MM.1S (cell line): ENCODE measurements around the gene PTGDS.
A peak's percentile ranks its signal among the peaks of the same experiment; 100 is the strongest.

Source experiments
- DNase-seq: peaks from one replicate; pipeline ENCODE4 v3.0.0-alpha.2; 2015
- H2AFZ ChIP-seq: fragments of 300-600 bp; sonication (generic); 2 replicates; pipeline ENCODE4 v1.6.0; 2016; ENCODE audit warnings: antibody characterized with exemption, low read length
- H3F3A ChIP-seq: fragments of 300-600 bp; sonication (generic); 2 replicates; pipeline ENCODE4 v1.6.1; 2016; ENCODE audit warnings: mild to moderate bottlenecking, antibody characterized with exemption, low read length, moderate library complexity, mixed read lengths; ENCODE audit not compliant: insufficient read depth
- H3K27ac ChIP-seq: fragments of 300-600 bp; sonication (generic); 2 replicates; pipeline ENCODE4 v1.5.1; 2016; ENCODE audit warnings: mild to moderate bottlenecking, low read length
- H3K27me3 ChIP-seq: fragments of 300-600 bp; sonication (generic); replicated peaks from 2 replicates; pipeline ENCODE4 v1.6.0; 2016; ENCODE audit warnings: low read length; ENCODE audit not compliant: insufficient read depth
- H3K36me3 ChIP-seq: fragments of 300-600 bp; sonication (generic); replicated peaks from 2 replicates; pipeline ENCODE4 v1.6.1; 2016; ENCODE audit warnings: mild to moderate bottlenecking, low read length, mixed read lengths; ENCODE audit not compliant: insufficient read depth
- H3K4me1 ChIP-seq: fragments of 300-600 bp; sonication (generic); 2 replicates; pipeline ENCODE4 v1.6.1; 2016; ENCODE audit warnings: low read length, mixed read lengths
- H3K4me2 ChIP-seq: fragments of 300-600 bp; sonication (generic); 2 replicates; pipeline ENCODE4 v1.6.0; 2016; ENCODE audit warnings: low read depth, low read length
- H3K4me3 ChIP-seq: fragments of 300-600 bp; sonication (generic); 2 replicates; pipeline ENCODE4 v1.5.1; 2016; ENCODE audit warnings: low read length, mixed read lengths
- H3K79me2 ChIP-seq: fragments of 300-600 bp; sonication (generic); 2 replicates; pipeline ENCODE4 v1.6.1; 2016; ENCODE audit warnings: mixed run types, low read length, mixed read lengths
- H3K9ac ChIP-seq: fragments of 300-600 bp; sonication (generic); 2 replicates; pipeline ENCODE4 v1.6.1; 2016; ENCODE audit warnings: low read length, mixed read lengths
- H3K9me2 ChIP-seq: fragments of 300-600 bp; sonication (generic); replicated peaks from 2 replicates; pipeline ENCODE4 v1.6.1; 2016; ENCODE audit warnings: mild to moderate bottlenecking, low read length, mixed read lengths; ENCODE audit not compliant: insufficient read depth
- H3K9me3 ChIP-seq: fragments of 300-600 bp; sonication (generic); replicated peaks from 2 replicates; pipeline ENCODE4 v1.6.1; 2016; ENCODE audit warnings: mild to moderate bottlenecking, low read length, mixed read lengths; ENCODE audit not compliant: insufficient read depth
- H4K20me1 ChIP-seq: fragments of 300-600 bp; sonication (generic); 2 replicates; pipeline ENCODE4 v1.6.1; 2016; ENCODE audit warnings: mild to moderate bottlenecking, low read length, moderate library complexity, mixed read lengths; ENCODE audit not compliant: insufficient read depth
- EZH2 ChIP-seq: fragments of 300-600 bp; sonication (generic); optimal IDR thresholded peaks from 2 replicates; pipeline ENCODE3; 2017; ENCODE audit warnings: low read depth, mild to moderate bottlenecking, antibody characterized with exemption, low read length, mixed read lengths
- EZH2phosphoT487 ChIP-seq: fragments of 300-600 bp; sonication (generic); IDR thresholded peaks from 2 replicates; pipeline ENCODE4 v1.6.1; 2018; ENCODE audit warnings: antibody characterized with exemption, low read length
- TF ChIP-seq, protein P1 (sequence below): fragments of 300-600 bp; sonication (generic); IDR thresholded peaks from 2 replicates; pipeline ENCODE4 v1.5.1; 2016; ENCODE audit warnings: antibody characterized with exemption, low read length, mixed read lengths

PTGDS gene

DNA sequence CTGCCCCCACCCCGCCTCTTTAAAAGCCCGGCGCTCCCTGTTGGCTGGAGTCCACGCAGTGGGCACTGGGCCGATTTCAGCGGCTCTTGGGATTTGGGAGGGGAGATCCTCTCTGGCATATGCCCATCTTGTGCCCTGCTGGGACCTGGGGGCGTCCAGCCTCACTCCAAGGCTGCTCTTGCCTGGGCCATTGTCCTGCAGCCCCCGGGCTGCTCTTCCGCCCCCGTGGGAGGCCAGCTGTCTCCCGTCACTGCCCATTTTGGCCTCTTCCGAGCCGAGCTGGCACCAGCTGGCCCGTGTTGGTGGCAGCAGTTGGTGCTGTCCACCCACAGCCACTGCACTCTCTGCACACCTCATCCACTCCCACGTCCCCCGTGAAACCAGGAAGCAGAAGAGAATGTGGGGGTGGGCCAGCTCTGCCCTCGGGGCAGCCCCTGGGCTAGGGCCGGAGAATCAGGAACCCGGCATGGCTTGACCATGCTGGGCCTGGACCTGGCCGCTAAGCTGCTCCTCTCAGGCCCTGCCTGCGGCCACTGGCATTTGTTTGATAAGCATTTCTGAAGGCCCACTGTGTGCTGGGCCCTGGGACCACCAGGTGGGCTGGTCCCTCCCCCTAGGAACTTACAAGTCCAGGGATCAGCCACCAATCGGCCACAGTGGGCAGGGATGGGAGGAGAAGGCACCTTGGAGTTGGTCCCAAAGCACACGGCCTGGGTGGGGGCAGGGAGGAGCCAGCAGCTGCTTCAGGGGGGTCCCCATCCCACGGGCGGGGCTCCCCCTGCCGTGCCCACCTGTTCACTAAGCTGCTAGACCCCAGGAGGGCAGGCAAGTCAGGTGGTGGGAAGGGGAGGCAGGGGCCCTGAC is 30.0 kb upstream of the PTGDS start:
- H3K9me2 ChIP-seq, result no peaks in the 10 kb centered on the region
- peaks cover 6% of the 10 kb centered on the region for H3K36me3 ChIP-seq
- no peak overlapping the region for H3K27ac ChIP-seq
- TF ChIP-seq, protein P1, sequence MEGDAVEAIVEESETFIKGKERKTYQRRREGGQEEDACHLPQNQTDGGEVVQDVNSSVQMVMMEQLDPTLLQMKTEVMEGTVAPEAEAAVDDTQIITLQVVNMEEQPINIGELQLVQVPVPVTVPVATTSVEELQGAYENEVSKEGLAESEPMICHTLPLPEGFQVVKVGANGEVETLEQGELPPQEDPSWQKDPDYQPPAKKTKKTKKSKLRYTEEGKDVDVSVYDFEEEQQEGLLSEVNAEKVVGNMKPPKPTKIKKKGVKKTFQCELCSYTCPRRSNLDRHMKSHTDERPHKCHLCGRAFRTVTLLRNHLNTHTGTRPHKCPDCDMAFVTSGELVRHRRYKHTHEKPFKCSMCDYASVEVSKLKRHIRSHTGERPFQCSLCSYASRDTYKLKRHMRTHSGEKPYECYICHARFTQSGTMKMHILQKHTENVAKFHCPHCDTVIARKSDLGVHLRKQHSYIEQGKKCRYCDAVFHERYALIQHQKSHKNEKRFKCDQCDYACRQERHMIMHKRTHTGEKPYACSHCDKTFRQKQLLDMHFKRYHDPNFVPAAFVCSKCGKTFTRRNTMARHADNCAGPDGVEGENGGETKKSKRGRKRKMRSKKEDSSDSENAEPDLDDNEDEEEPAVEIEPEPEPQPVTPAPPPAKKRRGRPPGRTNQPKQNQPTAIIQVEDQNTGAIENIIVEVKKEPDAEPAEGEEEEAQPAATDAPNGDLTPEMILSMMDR, result no peak
- TF ChIP-seq EZH2phosphoT487 (no peak), EZH2 (no peak)
- peaks cover 18% of the 10 kb centered on the region for H3K79me2 ChIP-seq
- peaks cover 9% of the 10 kb centered on the region for H3K4me1 ChIP-seq
- no peak overlapping the region for H3K4me2 ChIP-seq
- H3K27me3 ChIP-seq, result no peaks in the 10 kb centered on the region
- H3K9ac ChIP-seq, result no peak overlapping the region
- H3K9me3 ChIP-seq, result no peaks in the 10 kb centered on the region
- H3F3A ChIP-seq, result no peaks in the 10 kb centered on the region
- H4K20me1 ChIP-seq, result no peaks in the 10 kb centered on the region
- no peak for DNase-seq
- H3K4me3 ChIP-seq, result no peak overlapping the region
- no peak overlapping the region for H2AFZ ChIP-seq

DNA sequence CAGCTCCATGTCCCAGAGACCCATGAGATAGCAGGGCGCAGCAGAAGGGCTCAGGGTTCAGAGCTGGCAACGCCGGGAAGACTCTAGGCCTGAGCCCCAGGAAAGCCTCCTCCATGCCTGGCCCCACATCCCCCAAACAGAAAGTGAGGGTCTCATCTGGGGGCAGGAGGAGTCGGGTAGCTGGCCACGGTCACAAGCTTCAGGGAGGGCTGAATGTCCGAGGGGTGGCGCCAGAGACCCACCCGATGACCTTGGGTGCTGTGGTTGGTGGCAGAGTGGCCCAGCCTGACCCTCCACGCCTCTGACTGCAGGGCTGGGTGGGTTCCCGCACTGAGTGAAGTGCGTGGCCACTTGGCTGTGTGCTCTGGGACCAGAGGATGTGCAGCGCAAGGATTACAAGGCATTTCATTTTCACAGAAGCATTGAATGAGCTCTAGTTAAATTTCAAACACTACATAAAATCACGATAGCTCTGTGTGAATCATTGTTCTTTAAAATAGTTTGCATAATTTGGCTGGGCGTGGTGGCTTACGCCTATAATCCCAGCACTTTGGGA is 29.3 kb upstream of the PTGDS start:
- Histone ChIP-seq H3F3A (no peaks in the 10 kb centered on the region), H3K4me1 (peaks cover 9% of the 10 kb centered on the region), H3K27ac (no peak overlapping the region), H3K79me2 (peaks cover 11% of the 10 kb centered on the region), H3K4me3 (no peak overlapping the region), H4K20me1 (no peaks in the 10 kb centered on the region), H2AFZ (no peak overlapping the region), H3K9me3 (no peaks in the 10 kb centered on the region), H3K36me3 (no peaks in the 10 kb centered on the region), H3K9me2 (no peaks in the 10 kb centered on the region), H3K27me3 (peaks cover 4% of the 10 kb centered on the region), H3K9ac (no peak overlapping the region), H3K4me2 (no peak overlapping the region)
- DNase-seq, result no peak
- TF ChIP-seq, protein P1, result peak; percentile 30
- TF ChIP-seq EZH2, result no peak
- no peak for TF ChIP-seq EZH2phosphoT487

DNA sequence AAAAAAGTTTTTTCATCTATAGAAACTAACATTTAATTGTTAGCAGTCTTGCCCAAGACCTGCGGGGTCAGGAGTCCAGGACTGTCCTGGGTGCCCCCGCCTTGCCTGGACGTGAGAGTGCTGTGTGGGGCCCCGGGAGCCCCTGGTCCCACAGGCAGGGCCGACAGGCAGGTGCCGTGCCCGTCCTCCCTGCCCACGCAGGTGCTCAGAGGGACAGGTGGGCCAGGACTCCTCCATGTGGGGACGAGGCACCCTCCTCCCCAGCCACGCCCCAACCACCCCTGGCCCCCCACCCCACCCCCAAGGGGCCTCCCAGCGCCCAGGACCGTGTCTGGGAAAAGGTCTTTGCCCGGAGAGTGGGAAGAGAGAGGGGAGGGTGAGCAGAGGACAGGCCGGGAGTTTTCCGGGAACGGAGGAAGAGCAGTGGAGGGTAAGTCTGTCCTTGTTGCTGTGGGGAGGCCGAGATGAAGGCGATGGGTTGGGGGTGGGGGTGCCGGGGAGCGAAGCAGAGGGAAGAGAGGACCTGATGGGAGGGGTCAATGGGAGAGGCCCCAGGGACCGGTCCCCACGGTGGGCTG is 28.0 kb upstream of the PTGDS start:
- peak overlapping the region; percentile 89 for H3K4me2 ChIP-seq
- peak overlapping the region; percentile 82 for H2AFZ ChIP-seq
- H3K36me3 ChIP-seq, result no peaks in the 10 kb centered on the region
- no peaks in the 10 kb centered on the region for H4K20me1 ChIP-seq
- H3K27me3 ChIP-seq, result peaks cover 15% of the 10 kb centered on the region
- H3K9ac ChIP-seq, result peak overlapping the region; percentile 72; the same call in 1 of the 2 replicates
- peaks cover 9% of the 10 kb centered on the region for H3K4me1 ChIP-seq
- H3K4me3 ChIP-seq, result peak overlapping the region; percentile 63
- H3F3A ChIP-seq, result no peaks in the 10 kb centered on the region
- no peak for DNase-seq
- H3K9me2 ChIP-seq, result no peaks in the 10 kb centered on the region
- TF ChIP-seq EZH2, result no peak
- TF ChIP-seq EZH2phosphoT487, result no peak
- TF ChIP-seq, protein P1, result no peak
- no peaks in the 10 kb centered on the region for H3K79me2 ChIP-seq
- no peaks in the 10 kb centered on the region for H3K9me3 ChIP-seq
- H3K27ac ChIP-seq, result peak overlapping the region; percentile 43; the same call in 1 of the 2 replicates
